Testis (tissue), 3 donors: ENCODE results near the gene RIOK3. TPM values are rescaled to one million over a fixed set of nuclear protein-coding genes. Genes with fewer than 3 reads are reported as not detected.

ENCODE experiments used
- DNase-seq: peaks from one replicate; pipeline ENCODE4 v3.0.0-alpha.2; 2019
- H3K27ac ChIP-seq, 2 donors: fragments of 200-600 bp; sonication (generic); one replicate each; pipeline ENCODE4 v1.5.1; 2019
- H3K27me3 ChIP-seq: fragments of 200-600 bp; sonication (generic); one replicate; pipeline ENCODE4 v1.5.1; 2019
- H3K36me3 ChIP-seq: fragments of 200-600 bp; sonication (generic); one replicate; pipeline ENCODE4 v1.5.1; 2017; ENCODE audit warnings: low read depth; ENCODE audit errors: missing control alignments
- H3K4me1 ChIP-seq: fragments of 200-600 bp; sonication (generic); one replicate; pipeline ENCODE4 v1.5.1; 2019
- H3K4me3 ChIP-seq, 2 donors: fragments of 200-600 bp; sonication (generic); one replicate each; pipeline ENCODE4 v1.5.1; 2017 to 2019
- H3K9me3 ChIP-seq: fragments of 200-600 bp; sonication (generic); one replicate; pipeline ENCODE4 v1.5.1; 2017
- CTCF ChIP-seq, 3 experiments: fragments of 450-650 bp in 2 of 3; fragments of 200-600 bp in 1 of 3; sonication (generic) in 1 of 3; IDR thresholded peaks; one replicate each; pipeline ENCODE4 v1.5.1; 2016 to 2019; ENCODE audit warnings: antibody characterized with exemption in 3 of 3, mild to moderate bottlenecking in 2 of 3, moderate library complexity in 1 of 3
- POLR2A ChIP-seq: fragments of 450-650 bp; IDR thresholded peaks from one replicate; pipeline ENCODE4 v1.6.1; 2017; ENCODE audit warnings: antibody characterized with exemption, mild to moderate bottlenecking, moderate library complexity
- WGBS, 2 donors: methylation state at CpG; one replicate each; pipeline ENCODE4 v1.1.5; 2018; 5-methylcytosine and 5-hydroxymethylcytosine counted together
- intact Hi-C: fragments of 100-400 bp; cut with DNase I; formaldehyde crosslinking; loops from one replicate; pipeline ENCODE4 v1.15.1; 2023; ENCODE audit warnings: low total_unique reads
- polyA plus RNA-seq: library from polyadenylated mRNA; stranded (reverse); fragments of 350-450 nt; fragmentation: Illumina TruSeq; extraction: RNeasy Lipid Tissue Mini Kit (QIAGEN cat#74804); gene quantifications from one replicate; pipeline ENCODE4 v1.2.3, GENCODE V29; 2014; ENCODE audit warnings: low read depth, low replicate concordance; ENCODE audit not compliant: insufficient read depth
- total RNA-seq, 2 donors: library from RNA; depleted of rRNA; stranded (reverse); fragments of >200 nt; gene quantifications; one replicate each; pipeline ENCODE4 v1.2.3, GENCODE V29; 2016

Gene RIOK3
- total and polyA plus RNA-seq, 3 donors from 2014 or later = 41.7 to 76.8 (median 68.7) TPM

GRCh38 chr18:23456835-23457234 lies 3.7 kb downstream of the RIOK3 start:
- intact Hi-C loops = no loop called here
- TF ChIP-seq POLR2A (no peak), CTCF (IDR thresholded peaks at IDR 0.05) (no peak)
- Histone ChIP-seq H3K9me3 (no peaks in the 10 kb centered on the region), H3K27me3 (no peaks in the 10 kb centered on the region), H3K36me3 (no peaks in the 10 kb centered on the region), H3K4me1 (peaks cover 16% of the 10 kb centered on the region), H3K27ac (no peak overlapping the region), H3K4me3 (no peak overlapping the region)
- DNase-seq = no peak
- WGBS, 2 donors = 93 to 97% methylated on average over 2 of the region's 2 CpGs

GRCh38 chr18:23458830-23459529 lies 5.9 kb downstream of the RIOK3 start:
- H3K4me1 ChIP-seq = peaks cover 11% of the 10 kb centered on the region
- intact Hi-C loops = no loop called here
- no peaks in the 10 kb centered on the region for H3K27me3 ChIP-seq
- no peak overlapping the region for H3K4me3 ChIP-seq
- no peak for TF ChIP-seq CTCF (IDR thresholded peaks at IDR 0.05)
- TF ChIP-seq POLR2A = no peak
- H3K27ac ChIP-seq = no peak overlapping the region
- 65 to 90% methylated on average over 3 of the region's 3 CpGs for WGBS, 2 donors
- H3K36me3 ChIP-seq = no peaks in the 10 kb centered on the region
- no peaks in the 10 kb centered on the region for H3K9me3 ChIP-seq
- DNase-seq = no peak

- Histone ChIP-seq H3K9me3 (no peaks in the 10 kb centered on the region), H3K27me3 (no peaks in the 10 kb centered on the region), H3K4me1 (peaks cover 6% of the 10 kb centered on the region), H3K36me3 (no peaks in the 10 kb centered on the region), H3K4me3 (no peak overlapping the region), H3K27ac (no peak overlapping the region)
- no peak for TF ChIP-seq POLR2A
- no peak for TF ChIP-seq CTCF (IDR thresholded peaks at IDR 0.05)
- intact Hi-C loops = no loop called here
- no peak for DNase-seq
- WGBS, 2 donors = 94 to 95% methylated on average over 7 of the region's 7 CpGs
Observed at GRCh38 chr18:23459530-23459921, 6.4 kb downstream of the RIOK3 start.

GRCh38 chr18:23460285-23461273 lies 7.5 kb downstream of the RIOK3 start:
- Histone ChIP-seq H3K4me3 (no peak overlapping the region), H3K27me3 (no peaks in the 10 kb centered on the region), H3K27ac (no peak overlapping the region), H3K9me3 (no peaks in the 10 kb centered on the region), H3K36me3 (no peaks in the 10 kb centered on the region), H3K4me1 (peaks cover 3% of the 10 kb centered on the region)
- no peak for DNase-seq
- no peak for TF ChIP-seq CTCF (IDR thresholded peaks at IDR 0.05)
- TF ChIP-seq POLR2A = no peak
- 97 to 98% methylated on average over 2 of the region's 2 CpGs for WGBS, 2 donors
- intact Hi-C loops = no loop called here
